OCI-LY3 (cell line): Measurements from ENCODE around the gene FANCC.

Source experiments
- H2AFZ ChIP-seq: fragments of 200-600, 300-600 bp; shearing (Covaris generic); 2 replicates; pipeline ENCODE4 v1.6.0; 2014; ENCODE audit warnings: antibody characterized with exemption, low read depth, low read length
- H3K27ac ChIP-seq: fragments of 200-600, 300-600 bp; sonication (generic); 2 replicates; pipeline ENCODE4 v1.5.1; 2014; ENCODE audit warnings: mild to moderate bottlenecking, low read length, moderate library complexity, mixed read lengths
- H3K27me3 ChIP-seq: fragments of 200-600, 300-600 bp; sonication (generic); 2 replicates; pipeline ENCODE4 v1.6.1; 2014; ENCODE audit warnings: low read depth, low read length, mixed read lengths
- H3K36me3 ChIP-seq: fragments of 200-600, 300-600 bp; sonication (generic); replicated peaks from 2 replicates; pipeline ENCODE3; 2014; ENCODE audit warnings: low read depth, low read length, mixed read lengths
- H3K4me1 ChIP-seq: fragments of 300-600, 200-600 bp; sonication (generic); 2 replicates; pipeline ENCODE4 v1.6.1; 2014; ENCODE audit warnings: low read length, mixed read lengths
- H3K4me2 ChIP-seq: fragments of 200-600, 300-600 bp; sonication (generic); 2 replicates; pipeline ENCODE4 v1.6.1; 2014; ENCODE audit warnings: low read length, mixed read lengths
- H3K4me3 ChIP-seq: fragments of 300-600, 200-600 bp; sonication (generic); 2 replicates; pipeline ENCODE4 v1.5.1; 2014; ENCODE audit warnings: antibody characterized with exemption, mild to moderate bottlenecking, low read length, moderate library complexity
- H3K79me2 ChIP-seq: fragments of 300-600, 200-600 bp; shearing (Covaris generic); 2 replicates; pipeline ENCODE4 v1.6.1; 2014; ENCODE audit warnings: mild to moderate bottlenecking, low read length, mixed read lengths
- H3K9ac ChIP-seq: fragments of 300-600, 200-600 bp; shearing (Covaris generic); 2 replicates; pipeline ENCODE4 v1.6.0; 2014; ENCODE audit warnings: mild to moderate bottlenecking, low read length, moderate library complexity
- H3K9me3 ChIP-seq: fragments of 200-600, 300-600 bp; shearing (Covaris generic); 2 replicates; pipeline ENCODE4 v1.6.1; 2014; ENCODE audit warnings: low read length, mixed read lengths; ENCODE audit not compliant: insufficient read depth
- H4K20me1 ChIP-seq: fragments of 200-600, 300-600 bp; sonication (generic); 2 replicates; pipeline ENCODE4 v1.6.1; 2016; ENCODE audit warnings: low read length, mixed read lengths; ENCODE audit not compliant: insufficient read depth
- EZH2phosphoT487 ChIP-seq: fragments of 200-600 bp; shearing (Covaris generic); IDR thresholded peaks from 2 replicates; pipeline ENCODE4 v1.6.1; 2018; ENCODE audit warnings: antibody characterized with exemption, mixed run types, low read depth
- TF ChIP-seq, protein P1 (sequence below): fragments of 200-600, 300-600 bp; sonication (generic); IDR thresholded peaks from 2 replicates; pipeline ENCODE4 v1.5.1; 2014; ENCODE audit warnings: antibody characterized with exemption, low read length, low read depth

FANCC gene

GRCh38 chr9:95089257-95090022 lies 228.1 kb downstream of the FANCC start:
- Histone ChIP-seq H3K4me3 (no peak overlapping the region), H3K9ac (no peak overlapping the region), H3K79me2 (no peaks in the 10 kb centered on the region), H3K4me1 (peaks cover 16% of the 10 kb centered on the region), H4K20me1 (no peaks in the 10 kb centered on the region), H2AFZ (no peak overlapping the region), H3K27ac (no peak overlapping the region), H3K4me2 (peak overlapping the region; percentile 29), H3K36me3 (no peaks in the 10 kb centered on the region), H3K27me3 (no peaks in the 10 kb centered on the region), H3K9me3 (no peaks in the 10 kb centered on the region)
- TF ChIP-seq, protein P1, sequence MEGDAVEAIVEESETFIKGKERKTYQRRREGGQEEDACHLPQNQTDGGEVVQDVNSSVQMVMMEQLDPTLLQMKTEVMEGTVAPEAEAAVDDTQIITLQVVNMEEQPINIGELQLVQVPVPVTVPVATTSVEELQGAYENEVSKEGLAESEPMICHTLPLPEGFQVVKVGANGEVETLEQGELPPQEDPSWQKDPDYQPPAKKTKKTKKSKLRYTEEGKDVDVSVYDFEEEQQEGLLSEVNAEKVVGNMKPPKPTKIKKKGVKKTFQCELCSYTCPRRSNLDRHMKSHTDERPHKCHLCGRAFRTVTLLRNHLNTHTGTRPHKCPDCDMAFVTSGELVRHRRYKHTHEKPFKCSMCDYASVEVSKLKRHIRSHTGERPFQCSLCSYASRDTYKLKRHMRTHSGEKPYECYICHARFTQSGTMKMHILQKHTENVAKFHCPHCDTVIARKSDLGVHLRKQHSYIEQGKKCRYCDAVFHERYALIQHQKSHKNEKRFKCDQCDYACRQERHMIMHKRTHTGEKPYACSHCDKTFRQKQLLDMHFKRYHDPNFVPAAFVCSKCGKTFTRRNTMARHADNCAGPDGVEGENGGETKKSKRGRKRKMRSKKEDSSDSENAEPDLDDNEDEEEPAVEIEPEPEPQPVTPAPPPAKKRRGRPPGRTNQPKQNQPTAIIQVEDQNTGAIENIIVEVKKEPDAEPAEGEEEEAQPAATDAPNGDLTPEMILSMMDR, result no peak
- TF ChIP-seq EZH2phosphoT487, result no peak

GRCh38 chr9:95088421-95089161 lies 228.9 kb downstream of the FANCC start:
- H3K4me3 ChIP-seq, result no peak overlapping the region
- no peak overlapping the region for H3K9ac ChIP-seq
- no peak overlapping the region for H3K4me2 ChIP-seq
- H3K4me1 ChIP-seq, result peaks cover 16% of the 10 kb centered on the region
- H3K79me2 ChIP-seq, result no peaks in the 10 kb centered on the region
- no peak for TF ChIP-seq EZH2phosphoT487
- TF ChIP-seq, protein P1, result no peak
- H3K36me3 ChIP-seq, result no peaks in the 10 kb centered on the region
- H3K9me3 ChIP-seq, result no peaks in the 10 kb centered on the region
- no peak overlapping the region for H3K27ac ChIP-seq
- H2AFZ ChIP-seq, result no peak overlapping the region
- no peaks in the 10 kb centered on the region for H3K27me3 ChIP-seq
- no peaks in the 10 kb centered on the region for H4K20me1 ChIP-seq

- H3K9me3 ChIP-seq, result no peaks in the 10 kb centered on the region
- no peaks in the 10 kb centered on the region for H4K20me1 ChIP-seq
- no peak overlapping the region for H3K27ac ChIP-seq
- H2AFZ ChIP-seq, result no peak overlapping the region
- H3K4me3 ChIP-seq, result no peak overlapping the region
- TF ChIP-seq EZH2phosphoT487, result no peak
- TF ChIP-seq, protein P1, result peak; percentile 39
- no peak overlapping the region for H3K9ac ChIP-seq
- no peaks in the 10 kb centered on the region for H3K79me2 ChIP-seq
- H3K4me1 ChIP-seq, result peaks cover 16% of the 10 kb centered on the region
- no peak overlapping the region for H3K4me2 ChIP-seq
- no peaks in the 10 kb centered on the region for H3K27me3 ChIP-seq
- no peaks in the 10 kb centered on the region for H3K36me3 ChIP-seq
Measured at GRCh38 chr9:95087659-95088242, 229.8 kb downstream of the FANCC start.

DNA sequence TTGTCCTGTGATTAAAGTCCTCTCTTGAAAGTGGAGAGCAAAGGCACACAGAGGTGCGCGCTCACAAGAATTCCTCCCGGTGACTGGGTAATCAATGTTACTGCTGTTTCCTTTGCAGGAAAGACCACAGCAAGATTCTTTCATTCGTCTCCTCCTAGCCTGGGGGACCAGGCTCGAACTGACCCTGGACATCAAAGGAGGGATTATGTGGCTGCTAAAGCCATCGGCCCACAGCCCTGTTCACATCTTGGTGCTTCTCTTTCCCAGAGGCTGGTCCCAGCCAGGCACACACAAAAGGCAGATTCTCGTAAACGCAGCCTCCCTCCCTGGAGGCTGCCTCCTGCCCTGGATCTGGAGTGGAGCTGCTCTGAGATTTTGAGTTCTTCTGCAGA lies 230.9 kb downstream of the FANCC start:
- no peak overlapping the region for H3K4me3 ChIP-seq
- H3K9ac ChIP-seq, result no peak overlapping the region
- H3K36me3 ChIP-seq, result no peaks in the 10 kb centered on the region
- no peaks in the 10 kb centered on the region for H3K27me3 ChIP-seq
- TF ChIP-seq, protein P1, result no peak
- H4K20me1 ChIP-seq, result no peaks in the 10 kb centered on the region
- H3K4me1 ChIP-seq, result peaks cover 16% of the 10 kb centered on the region
- H3K4me2 ChIP-seq, result no peak overlapping the region
- H2AFZ ChIP-seq, result no peak overlapping the region
- H3K27ac ChIP-seq, result no peak overlapping the region
- no peaks in the 10 kb centered on the region for H3K79me2 ChIP-seq
- no peaks in the 10 kb centered on the region for H3K9me3 ChIP-seq
